ENCODE results near the gene IGF1R. TPM values are rescaled to one million over a fixed set of nuclear protein-coding genes. Genes with fewer than 3 reads are reported as not detected.

The IGF1R gene
- total RNA-seq, 2 experiments from 2014 or later, result 21.5 to 23.4 TPM

GRCh38 chr15:98712845-98713584 lies 64.7 kb downstream of the IGF1R start:
- no peak for DNase-seq
- Mint-ChIP-seq H3K4me1 (peaks cover 41% of the 10 kb centered on the region), H3K27me3 (no peaks in the 10 kb centered on the region), H3K27ac (no peak overlapping the region), H3K4me3 (no peak overlapping the region), H3K9me3 (peaks cover 6% of the 10 kb centered on the region), H3K36me3 (peaks cover 20% of the 10 kb centered on the region)
- no peak for ATAC-seq (ENCODE audit: low read depth)
- POLR2A ChIA-PET, result no interaction called here

GRCh38 chr15:98713585-98714001 lies 65.3 kb downstream of the IGF1R start:
- POLR2A ChIA-PET, result no interaction called here
- peaks cover 16% of the 10 kb centered on the region for H3K36me3 Mint-ChIP-seq
- peaks cover 6% of the 10 kb centered on the region for H3K9me3 Mint-ChIP-seq
- peak overlapping the region; percentile 22 for H3K4me3 Mint-ChIP-seq
- DNase-seq (no peak), ATAC-seq (ENCODE audit: low read depth) (peak; percentile 30)
- H3K27ac Mint-ChIP-seq, result no peak overlapping the region
- H3K4me1 Mint-ChIP-seq, result peaks cover 41% of the 10 kb centered on the region
- no peaks in the 10 kb centered on the region for H3K27me3 Mint-ChIP-seq

GRCh38 chr15:98714922-98715321 lies 66.6 kb downstream of the IGF1R start:
- Mint-ChIP-seq H3K4me3 (no peak overlapping the region), H3K27me3 (no peaks in the 10 kb centered on the region), H3K9me3 (peaks cover 6% of the 10 kb centered on the region), H3K4me1 (peaks cover 42% of the 10 kb centered on the region), H3K27ac (no peak overlapping the region), H3K36me3 (peaks cover 16% of the 10 kb centered on the region)
- DNase-seq (no peak), ATAC-seq (ENCODE audit: low read depth) (no peak)
- POLR2A ChIA-PET, result no interaction called here

GRCh38 chr15:98715401-98715800 lies 67.1 kb downstream of the IGF1R start:
- DNase-seq, result no peak
- ATAC-seq (ENCODE audit: low read depth), result no peak
- Mint-ChIP-seq H3K9me3 (peaks cover 6% of the 10 kb centered on the region), H3K27me3 (no peaks in the 10 kb centered on the region), H3K4me1 (peaks cover 45% of the 10 kb centered on the region), H3K4me3 (peak overlapping the region; percentile 17), H3K27ac (peak overlapping the region; percentile 64), H3K36me3 (peaks cover 16% of the 10 kb centered on the region)
- POLR2A ChIA-PET, result no interaction called here

GRCh38 chr15:98715890-98716443 lies 67.6 kb downstream of the IGF1R start:
- Mint-ChIP-seq H3K27ac (peak overlapping the region; percentile 64), H3K27me3 (no peaks in the 10 kb centered on the region), H3K36me3 (peaks cover 15% of the 10 kb centered on the region), H3K9me3 (peaks cover 6% of the 10 kb centered on the region), H3K4me3 (peak overlapping the region; percentile 39), H3K4me1 (peaks cover 49% of the 10 kb centered on the region)
- ATAC-seq (ENCODE audit: low read depth) (peak; percentile 73), DNase-seq (peak; percentile 35)
- POLR2A ChIA-PET, result no interaction called here

GRCh38 chr15:98717371-98717770 lies 69.0 kb downstream of the IGF1R start:
- no peak overlapping the region for H3K4me3 Mint-ChIP-seq
- H3K36me3 Mint-ChIP-seq, result peaks cover 1% of the 10 kb centered on the region
- peaks cover 51% of the 10 kb centered on the region for H3K4me1 Mint-ChIP-seq
- H3K9me3 Mint-ChIP-seq, result peaks cover 2% of the 10 kb centered on the region
- POLR2A ChIA-PET, result no interaction called here
- no peak for ATAC-seq (ENCODE audit: low read depth)
- no peaks in the 10 kb centered on the region for H3K27me3 Mint-ChIP-seq
- no peak for DNase-seq
- no peak overlapping the region for H3K27ac Mint-ChIP-seq

- no peak overlapping the region for H3K4me3 Mint-ChIP-seq
- H3K9me3 Mint-ChIP-seq, result peaks cover under 1% of the 10 kb centered on the region
- DNase-seq (no peak), ATAC-seq (ENCODE audit: low read depth) (no peak)
- no peak overlapping the region for H3K27ac Mint-ChIP-seq
- peaks cover 52% of the 10 kb centered on the region for H3K4me1 Mint-ChIP-seq
- no peaks in the 10 kb centered on the region for H3K36me3 Mint-ChIP-seq
- POLR2A ChIA-PET, result no interaction called here
- no peaks in the 10 kb centered on the region for H3K27me3 Mint-ChIP-seq
Observed at GRCh38 chr15:98717942-98718341, 69.6 kb downstream of the IGF1R start.

GRCh38 chr15:98718426-98719136 lies 70.2 kb downstream of the IGF1R start:
- DNase-seq (no peak), ATAC-seq (ENCODE audit: low read depth) (no peak)
- POLR2A ChIA-PET, result no interaction called here
- no peak overlapping the region for H3K4me3 Mint-ChIP-seq
- peaks cover 46% of the 10 kb centered on the region for H3K4me1 Mint-ChIP-seq
- no peaks in the 10 kb centered on the region for H3K27me3 Mint-ChIP-seq
- H3K9me3 Mint-ChIP-seq, result no peaks in the 10 kb centered on the region
- no peak overlapping the region for H3K27ac Mint-ChIP-seq
- H3K36me3 Mint-ChIP-seq, result no peaks in the 10 kb centered on the region

- no peak overlapping the region for H3K27ac Mint-ChIP-seq
- ATAC-seq (ENCODE audit: low read depth) (no peak), DNase-seq (no peak)
- H3K9me3 Mint-ChIP-seq, result no peaks in the 10 kb centered on the region
- peaks cover 40% of the 10 kb centered on the region for H3K4me1 Mint-ChIP-seq
- H3K27me3 Mint-ChIP-seq, result no peaks in the 10 kb centered on the region
- no peaks in the 10 kb centered on the region for H3K36me3 Mint-ChIP-seq
- POLR2A ChIA-PET, result no interaction called here
- no peak overlapping the region for H3K4me3 Mint-ChIP-seq
Observed at GRCh38 chr15:98719137-98719740, 70.9 kb downstream of the IGF1R start.

- H3K36me3 Mint-ChIP-seq, result no peaks in the 10 kb centered on the region
- peaks cover 34% of the 10 kb centered on the region for H3K4me1 Mint-ChIP-seq
- H3K27ac Mint-ChIP-seq, result no peak overlapping the region
- POLR2A ChIA-PET, result no interaction called here
- no peaks in the 10 kb centered on the region for H3K9me3 Mint-ChIP-seq
- no peak overlapping the region for H3K4me3 Mint-ChIP-seq
- DNase-seq, result no peak
- no peaks in the 10 kb centered on the region for H3K27me3 Mint-ChIP-seq
- no peak for ATAC-seq (ENCODE audit: low read depth)
Observed at GRCh38 chr15:98720031-98720430, 71.7 kb downstream of the IGF1R start.

- H3K27ac Mint-ChIP-seq, result no peak overlapping the region
- peaks cover 4% of the 10 kb centered on the region for H3K36me3 Mint-ChIP-seq
- no peak overlapping the region for H3K4me3 Mint-ChIP-seq
- no peak for ATAC-seq (ENCODE audit: low read depth)
- peaks cover 3% of the 10 kb centered on the region for H3K9me3 Mint-ChIP-seq
- POLR2A ChIA-PET, result no interaction called here
- no peaks in the 10 kb centered on the region for H3K27me3 Mint-ChIP-seq
- H3K4me1 Mint-ChIP-seq, result peaks cover 27% of the 10 kb centered on the region
- no peak for DNase-seq
Observed at GRCh38 chr15:98720577-98721565, 72.5 kb downstream of the IGF1R start.

GRCh38 chr15:98722209-98722608 lies 73.9 kb downstream of the IGF1R start:
- no peak overlapping the region for H3K4me3 Mint-ChIP-seq
- H3K36me3 Mint-ChIP-seq, result peaks cover 8% of the 10 kb centered on the region
- no peak for ATAC-seq (ENCODE audit: low read depth)
- H3K27me3 Mint-ChIP-seq, result no peaks in the 10 kb centered on the region
- peaks cover 22% of the 10 kb centered on the region for H3K4me1 Mint-ChIP-seq
- no peak overlapping the region for H3K27ac Mint-ChIP-seq
- H3K9me3 Mint-ChIP-seq, result peaks cover 3% of the 10 kb centered on the region
- POLR2A ChIA-PET, result no interaction called here
- DNase-seq, result no peak

GRCh38 chr15:98722645-98723044 lies 74.3 kb downstream of the IGF1R start:
- Mint-ChIP-seq H3K36me3 (peaks cover 8% of the 10 kb centered on the region), H3K4me3 (no peak overlapping the region), H3K9me3 (peaks cover 3% of the 10 kb centered on the region), H3K4me1 (peaks cover 24% of the 10 kb centered on the region), H3K27me3 (no peaks in the 10 kb centered on the region), H3K27ac (no peak overlapping the region)
- DNase-seq (no peak), ATAC-seq (ENCODE audit: low read depth) (no peak)
- POLR2A ChIA-PET, result no interaction called here
